HEK293T (cell line): ENCODE data around the gene ZBTB47.

ENCODE experiments used
- BHLHE40 ChIP-seq: fragments of 450-650 bp; IDR thresholded peaks from 2 replicates; pipeline ENCODE4 v1.6.1; 2016; ENCODE audit warnings: mild to moderate bottlenecking, moderate library complexity, borderline replicate concordance
- CTBP1 ChIP-seq: fragments of 450-650 bp; IDR thresholded peaks from 2 replicates; pipeline ENCODE4 v1.6.1; 2016; ENCODE audit warnings: borderline replicate concordance
- ELF4 ChIP-seq: fragments of 450-650 bp; IDR thresholded peaks from 2 replicates; pipeline ENCODE4 v1.6.1; 2017; ENCODE audit warnings: antibody characterized with exemption
- FOXA1 ChIP-seq: fragments of 450-650 bp; IDR thresholded peaks from 2 replicates; pipeline ENCODE4 v1.6.1; 2016; ENCODE audit warnings: mild to moderate bottlenecking
- FOXK2 ChIP-seq: fragments of 450-650 bp; IDR thresholded peaks from 2 replicates; pipeline ENCODE4 v1.6.1; 2016; ENCODE audit warnings: mild to moderate bottlenecking
- FOXM1 ChIP-seq: fragments of 450-650 bp; IDR thresholded peaks from 2 replicates; pipeline ENCODE4 v1.6.1; 2017; ENCODE audit warnings: mild to moderate bottlenecking, borderline replicate concordance
- NFRKB ChIP-seq: fragments of 450-650 bp; IDR thresholded peaks from 2 replicates; pipeline ENCODE4 v1.6.1; 2016; ENCODE audit warnings: mild to moderate bottlenecking, moderate library complexity
- PKNOX1 ChIP-seq: fragments of 450-650 bp; IDR thresholded peaks from 2 replicates; pipeline ENCODE4 v1.6.1; 2016
- SP1 ChIP-seq: fragments of 450-650 bp; IDR thresholded peaks from 2 replicates; pipeline ENCODE4 v1.6.1; 2017
- SUZ12 ChIP-seq: fragments of 450-650 bp; IDR thresholded peaks from 2 replicates; pipeline ENCODE4 v1.6.1; 2016; ENCODE audit warnings: mild to moderate bottlenecking
- TARDBP ChIP-seq: fragments of 450-650 bp; IDR thresholded peaks from 2 replicates; pipeline ENCODE4 v1.6.1; 2016
- ZNF384 ChIP-seq: fragments of 450-650 bp; IDR thresholded peaks from 2 replicates; pipeline ENCODE4 v1.6.1; 2016

GRCh38 chr3:42680806-42681205 is 27.3 kb downstream of the ZBTB47 start:
- no peak for TF ChIP-seq FOXK2
- no peak for TF ChIP-seq TARDBP
- TF ChIP-seq BHLHE40: no peak
- TF ChIP-seq CTBP1: no peak
- TF ChIP-seq SP1: no peak
- no peak for TF ChIP-seq NFRKB
- no peak for TF ChIP-seq ZNF384
- TF ChIP-seq PKNOX1: no peak
- no peak for TF ChIP-seq SUZ12
- TF ChIP-seq FOXM1: no peak
- no peak for TF ChIP-seq ELF4
- no peak for TF ChIP-seq FOXA1
